Sigmoid colon (tissue), 4 donors: ENCODE data around the gene AMACR.

Experiments used
- EP300 ChIP-seq, 4 donors: sonication (generic); formaldehyde crosslinking; IDR thresholded peaks; one replicate each; pipeline ENCODE4 v1.6.1; 2017; ENCODE audit warnings: antibody characterized with exemption in 4 of 4
- POLR2A ChIP-seq, 2 donors: fragments of 450-650 bp; IDR thresholded peaks; one replicate each; pipeline ENCODE4 v1.6.1; 2016; ENCODE audit warnings: antibody characterized with exemption in 2 of 2, mild to moderate bottlenecking in 2 of 2, moderate library complexity in 2 of 2
- POLR2AphosphoS5 ChIP-seq, 4 donors: sonication (generic); formaldehyde crosslinking; IDR thresholded peaks; one replicate each; pipeline ENCODE4 v1.6.1; 2017; ENCODE audit warnings: antibody characterized with exemption in 4 of 4
- TF ChIP-seq, protein P1 (sequence below), 4 experiments: fragments of 450-650 bp in 3 of 4; fragments of 200-600 bp in 1 of 4; IDR thresholded peaks; one replicate each; pipeline ENCODE4 v1.5.1; 2016 to 2019; ENCODE audit warnings: antibody characterized with exemption in 4 of 4, mild to moderate bottlenecking in 3 of 4, moderate library complexity in 2 of 4

DNA sequence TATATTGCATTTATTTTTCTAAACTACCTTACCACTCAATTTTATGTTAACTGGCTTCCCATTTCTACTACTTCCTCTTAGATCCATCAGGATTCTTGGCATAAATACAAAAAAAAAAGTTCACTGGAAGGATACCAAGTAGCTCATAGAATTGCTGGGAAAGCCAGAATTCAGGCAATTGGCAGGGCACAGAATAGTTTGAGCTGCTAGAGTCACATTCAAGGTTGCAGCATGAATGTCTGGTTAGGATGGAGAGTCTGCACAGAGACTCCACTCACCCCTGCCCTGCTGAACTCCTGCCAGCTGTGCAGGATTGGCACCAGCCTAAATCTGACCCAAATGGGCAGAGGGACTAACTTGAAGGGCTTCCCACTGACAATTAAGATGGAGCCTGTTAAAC, 4.9 kb upstream of the AMACR start:
- TF ChIP-seq, protein P1, sequence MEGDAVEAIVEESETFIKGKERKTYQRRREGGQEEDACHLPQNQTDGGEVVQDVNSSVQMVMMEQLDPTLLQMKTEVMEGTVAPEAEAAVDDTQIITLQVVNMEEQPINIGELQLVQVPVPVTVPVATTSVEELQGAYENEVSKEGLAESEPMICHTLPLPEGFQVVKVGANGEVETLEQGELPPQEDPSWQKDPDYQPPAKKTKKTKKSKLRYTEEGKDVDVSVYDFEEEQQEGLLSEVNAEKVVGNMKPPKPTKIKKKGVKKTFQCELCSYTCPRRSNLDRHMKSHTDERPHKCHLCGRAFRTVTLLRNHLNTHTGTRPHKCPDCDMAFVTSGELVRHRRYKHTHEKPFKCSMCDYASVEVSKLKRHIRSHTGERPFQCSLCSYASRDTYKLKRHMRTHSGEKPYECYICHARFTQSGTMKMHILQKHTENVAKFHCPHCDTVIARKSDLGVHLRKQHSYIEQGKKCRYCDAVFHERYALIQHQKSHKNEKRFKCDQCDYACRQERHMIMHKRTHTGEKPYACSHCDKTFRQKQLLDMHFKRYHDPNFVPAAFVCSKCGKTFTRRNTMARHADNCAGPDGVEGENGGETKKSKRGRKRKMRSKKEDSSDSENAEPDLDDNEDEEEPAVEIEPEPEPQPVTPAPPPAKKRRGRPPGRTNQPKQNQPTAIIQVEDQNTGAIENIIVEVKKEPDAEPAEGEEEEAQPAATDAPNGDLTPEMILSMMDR (IDR thresholded peaks at IDR 0.05) = no peak
- TF ChIP-seq POLR2AphosphoS5 (IDR thresholded peaks at IDR 0.05) (no peak), POLR2A (IDR thresholded peaks at IDR 0.05) (no peak), EP300 (IDR thresholded peaks at IDR 0.05) (no peak)
